GM19099 (cell line): ENCODE data around the gene SRRM2.

Experiments used
- POLR2A ChIP-seq: IDR thresholded peaks from 3 replicates; pipeline ENCODE4 v1.6.1; 2011; ENCODE audit warnings: low read depth; ENCODE audit not compliant: insufficient read length; ENCODE audit errors: extremely low read depth

The SRRM2 gene

GRCh38 chr16:2720719-2721633, 31.5 kb upstream of the SRRM2 start:
- TF ChIP-seq POLR2A = peak; percentile 72

- TF ChIP-seq POLR2A = no peak
These were observed 28.3 kb upstream of the SRRM2 start for GRCh38 chr16:2724088-2724676.

- no peak for TF ChIP-seq POLR2A
These were observed 27.6 kb upstream of the SRRM2 start for GRCh38 chr16:2724816-2725348.

GRCh38 chr16:2726923-2727322, 25.5 kb upstream of the SRRM2 start:
- TF ChIP-seq POLR2A = no peak

GRCh38 chr16:2728034-2728433, 24.4 kb upstream of the SRRM2 start:
- TF ChIP-seq POLR2A = no peak

GRCh38 chr16:2734844-2735515, 17.5 kb upstream of the SRRM2 start:
- TF ChIP-seq POLR2A = no peak

GRCh38 chr16:2736476-2737237, 15.8 kb upstream of the SRRM2 start:
- TF ChIP-seq POLR2A = no peak

- TF ChIP-seq POLR2A = no peak
These were observed 15.2 kb upstream of the SRRM2 start for GRCh38 chr16:2737238-2737605.

- no peak for TF ChIP-seq POLR2A
These were observed 14.5 kb upstream of the SRRM2 start for GRCh38 chr16:2737895-2738418.

GRCh38 chr16:2738615-2739014, 13.8 kb upstream of the SRRM2 start:
- TF ChIP-seq POLR2A = no peak

GRCh38 chr16:2739625-2740430, 12.6 kb upstream of the SRRM2 start:
- no peak for TF ChIP-seq POLR2A

GRCh38 chr16:2740476-2740875, 12.0 kb upstream of the SRRM2 start:
- TF ChIP-seq POLR2A = no peak

GRCh38 chr16:2741168-2741567, 11.3 kb upstream of the SRRM2 start:
- TF ChIP-seq POLR2A = no peak

GRCh38 chr16:2742323-2743006, 10.0 kb upstream of the SRRM2 start:
- no peak for TF ChIP-seq POLR2A
